SW 1271 (cell line): ENCODE data around the gene CACNB4.
"Not testable (repeated sequence)": the region's sequence is repeated elsewhere in the genome, so short reads cannot be mapped to it uniquely, and the experiment has no call there.

ENCODE experiments used
- DNase-seq, 2 experiments: peaks; one replicate each; lab custom pipeline; 2025; lab: John Stamatoyannopoulos, UW

CACNB4 gene

GRCh38 chr2:152019732-152020131 lies 79.1 kb downstream of the CACNB4 start:
- no peak for DNase-seq

GRCh38 chr2:152016181-152017120 lies 82.4 kb downstream of the CACNB4 start:
- no peak for DNase-seq

GRCh38 chr2:152015552-152015951 lies 83.3 kb downstream of the CACNB4 start:
- no peak for DNase-seq

DNA sequence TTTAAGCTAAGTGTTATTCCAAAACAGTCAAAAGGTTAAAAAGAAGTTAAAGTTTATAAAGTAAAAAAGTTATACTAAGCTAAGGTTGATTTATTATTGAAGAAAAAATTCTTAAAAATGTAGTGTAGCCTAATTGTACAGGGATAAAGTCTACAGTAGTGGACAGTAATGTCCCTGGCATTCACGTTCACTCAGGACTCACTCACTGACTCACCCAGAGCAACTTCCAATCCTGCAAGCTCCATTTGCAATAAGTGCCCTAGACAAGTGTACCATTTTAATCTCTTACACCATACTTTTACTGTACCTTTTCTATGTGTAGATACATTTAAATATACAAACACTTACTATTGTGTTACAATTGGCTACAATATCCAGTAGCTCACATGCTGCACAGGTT lies 86.1 kb downstream of the CACNB4 start:
- no peak for DNase-seq

DNA sequence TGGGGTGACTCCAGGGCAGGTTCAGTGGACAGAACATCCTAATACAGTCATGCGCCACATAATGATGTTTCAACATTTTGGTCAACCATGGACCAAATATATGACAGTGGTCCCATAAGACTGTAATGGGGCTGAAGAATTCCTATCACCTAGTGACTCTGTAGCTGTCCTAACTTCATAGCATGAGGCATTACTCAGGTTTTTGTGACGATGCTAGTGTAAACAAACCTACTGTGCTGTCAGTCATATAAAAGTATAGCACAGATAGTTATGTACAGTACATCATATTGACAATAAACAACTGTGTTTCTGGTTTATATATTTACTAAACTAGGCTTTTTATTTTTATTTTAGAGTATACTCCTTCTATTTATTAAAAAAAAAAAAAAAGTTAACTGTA lies 87.1 kb downstream of the CACNB4 start:
- DNase-seq = no peak

- no peak for DNase-seq
Measured at GRCh38 chr2:152005607-152006006, 93.2 kb downstream of the CACNB4 start.

DNA sequence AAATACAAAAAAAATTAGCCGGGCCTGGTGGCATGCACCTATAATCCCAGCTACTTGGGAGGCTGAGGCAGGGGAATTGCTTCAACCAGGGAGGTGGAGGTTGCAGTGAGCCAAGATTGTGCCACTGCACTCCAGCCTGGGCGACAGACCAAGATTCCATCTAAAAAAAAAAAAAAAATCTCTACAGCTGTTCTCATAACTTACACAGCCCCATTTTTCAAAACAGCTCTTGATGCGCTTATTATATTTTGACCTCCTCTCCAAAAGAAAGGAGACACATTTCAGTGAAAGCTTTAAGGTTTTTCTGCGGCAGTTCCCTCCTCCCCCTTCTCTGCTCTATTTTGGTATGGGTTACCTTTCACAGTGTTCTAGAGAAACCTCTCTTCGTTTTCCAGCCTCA lies 95.6 kb downstream of the CACNB4 start:
- not testable (repeated sequence) for DNase-seq

GRCh38 chr2:151999053-151999452 lies 99.8 kb downstream of the CACNB4 start:
- DNase-seq = peak in 1 of 2 experiments; percentile 68

DNA sequence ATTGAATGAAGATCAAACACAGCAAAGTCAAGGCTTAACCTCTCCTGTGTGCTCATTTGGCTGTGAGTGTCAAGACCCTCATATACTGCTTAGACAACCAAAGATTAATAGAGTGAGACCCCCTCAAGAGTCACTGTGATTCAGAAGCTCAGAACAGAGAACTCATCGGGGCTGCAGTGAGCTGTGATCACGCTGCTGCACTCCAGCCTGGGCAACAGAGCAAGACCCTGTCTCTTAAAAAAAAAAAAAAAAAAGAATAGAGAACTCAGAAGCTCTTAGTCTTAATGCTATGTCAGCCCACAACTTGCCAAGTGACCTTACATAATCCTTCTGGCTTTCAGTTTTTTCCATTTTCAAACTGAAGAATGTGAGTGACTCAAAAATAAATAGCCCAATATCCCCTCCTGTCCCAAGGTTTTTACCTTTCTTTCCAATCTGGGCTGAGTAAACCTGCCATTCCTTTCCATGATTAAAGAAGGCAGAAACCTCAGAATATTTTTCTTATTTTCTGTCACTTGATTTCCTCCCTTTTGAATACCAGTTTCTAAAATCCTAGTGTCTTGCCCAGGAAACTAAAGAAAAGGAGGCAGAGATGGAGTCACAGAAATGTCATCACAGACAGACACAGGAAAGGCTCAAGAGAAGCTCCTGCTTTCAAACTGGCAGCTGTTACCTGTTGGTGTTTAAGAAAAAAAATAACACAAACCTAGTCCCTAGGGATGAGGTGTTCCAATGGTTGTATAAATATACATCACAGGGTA lies 102.4 kb downstream of the CACNB4 start:
- DNase-seq = no peak

DNA sequence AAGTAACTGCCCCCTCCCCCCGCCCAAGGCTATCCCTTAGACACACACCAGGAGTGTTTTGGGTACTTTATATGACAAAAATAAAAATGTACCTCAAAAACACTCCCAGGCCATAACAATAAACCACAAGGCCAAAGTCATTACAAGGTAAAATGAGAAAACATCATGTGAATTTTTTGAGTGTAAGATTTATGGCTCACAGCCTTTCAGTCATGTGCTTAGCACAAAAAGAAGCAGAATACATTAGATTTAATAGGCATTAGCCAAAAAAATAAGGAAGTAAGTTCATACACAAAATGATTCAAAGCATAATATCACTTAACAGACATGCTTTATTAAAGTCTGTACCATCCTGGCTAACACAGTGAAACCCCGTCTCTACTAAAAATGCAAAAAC lies 103.7 kb downstream of the CACNB4 start:
- no peak for DNase-seq

GRCh38 chr2:151994178-151994577 lies 104.7 kb downstream of the CACNB4 start:
- DNase-seq = not testable (repeated sequence)

GRCh38 chr2:151991010-151991409 lies 107.8 kb downstream of the CACNB4 start:
- no peak for DNase-seq

GRCh38 chr2:151989378-151989777 lies 109.5 kb downstream of the CACNB4 start:
- DNase-seq = no peak

DNA sequence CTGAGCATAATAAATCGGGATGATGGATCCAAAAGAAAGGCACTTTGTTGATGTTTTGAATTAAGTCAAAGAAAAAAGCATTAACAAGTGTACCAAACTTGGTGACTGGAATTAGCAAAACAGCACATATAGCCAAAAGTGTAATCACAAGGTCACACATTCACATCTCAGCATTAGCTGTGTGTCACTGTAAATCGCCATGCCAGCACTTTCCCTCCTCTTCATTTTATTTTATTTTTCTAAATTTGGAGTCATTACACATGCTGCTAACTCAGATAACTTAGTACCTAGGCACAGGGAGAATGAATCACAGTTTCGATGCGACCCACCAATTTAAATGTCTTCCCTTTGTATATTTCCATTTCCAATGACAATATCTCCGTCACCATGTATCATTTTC lies 111.4 kb downstream of the CACNB4 start:
- DNase-seq = no peak

- no peak for DNase-seq
Measured at GRCh38 chr2:151984424-151985083, 114.3 kb downstream of the CACNB4 start.

- DNase-seq = no peak
Measured at GRCh38 chr2:151983221-151983620, 115.6 kb downstream of the CACNB4 start.

GRCh38 chr2:151981886-151982285 lies 117.0 kb downstream of the CACNB4 start:
- DNase-seq = no peak

DNA sequence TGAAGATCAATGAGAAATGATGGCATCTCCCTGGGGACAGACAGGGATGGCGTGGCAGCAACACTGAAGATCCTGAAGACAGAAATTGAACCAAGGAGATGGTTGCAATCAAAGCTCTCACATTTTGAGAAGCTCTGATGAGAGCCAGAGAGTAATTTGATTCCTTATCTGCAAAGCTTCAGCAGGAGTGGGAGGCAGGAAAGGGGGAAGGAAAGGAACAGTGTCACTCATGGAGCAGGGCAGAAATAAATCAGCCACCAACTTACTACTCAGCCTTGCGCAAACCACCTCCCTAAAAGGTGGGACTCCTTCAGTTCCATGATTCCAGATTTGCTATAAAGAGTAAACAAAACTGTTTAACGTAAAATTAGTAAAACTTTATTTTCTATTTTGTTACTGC lies 119.2 kb downstream of the CACNB4 start:
- DNase-seq = no peak

DNA sequence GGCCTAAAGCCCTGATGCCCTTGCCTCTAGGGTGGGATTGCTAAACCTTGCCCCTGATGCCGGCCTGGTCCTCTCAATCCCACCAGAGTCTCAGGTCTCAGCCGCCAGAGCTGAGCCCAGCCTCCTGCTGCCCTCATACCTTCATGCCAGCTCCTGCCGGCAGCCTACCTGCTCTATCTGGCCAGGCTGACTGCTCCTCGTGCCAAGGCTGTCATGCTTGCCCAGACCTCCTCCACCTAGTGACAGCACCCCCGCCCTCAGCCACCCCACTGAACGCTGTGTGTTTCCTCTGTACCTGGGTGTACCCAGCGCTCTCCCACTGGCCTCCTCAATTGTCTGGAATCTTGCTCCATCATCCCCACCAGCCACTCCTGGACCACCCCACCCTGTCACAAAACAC lies 120.1 kb downstream of the CACNB4 start:
- no peak for DNase-seq

- no peak for DNase-seq
Measured at GRCh38 chr2:151977631-151978030, 121.2 kb downstream of the CACNB4 start.

GRCh38 chr2:151976945-151977353 lies 121.9 kb downstream of the CACNB4 start:
- no peak for DNase-seq
